IPS-15b (cell line): ENCODE results near the gene ACCSL.

ENCODE experiments used
- H3K27me3 ChIP-seq: one replicate; pipeline ENCODE4 v1.6.1; 2013; ENCODE audit warnings: low read length; ENCODE audit not compliant: control insufficient read depth, insufficient read depth
- H3K36me3 ChIP-seq: one replicate; pipeline ENCODE4 v1.6.1; 2013; ENCODE audit warnings: low read length; ENCODE audit not compliant: control insufficient read depth, insufficient read depth
- H3K4me1 ChIP-seq: one replicate; pipeline ENCODE4 v1.6.1; 2013; ENCODE audit warnings: mild to moderate bottlenecking, low read length; ENCODE audit not compliant: control insufficient read depth, insufficient read depth
- H3K4me3 ChIP-seq: one replicate; pipeline ENCODE4 v1.5.1; 2013; ENCODE audit warnings: low read depth, low read length
- H3K9ac ChIP-seq: one replicate; pipeline ENCODE4 v1.6.1; 2013; ENCODE audit warnings: low read depth, mild to moderate bottlenecking, low read length
- H3K9me3 ChIP-seq: one replicate; pipeline ENCODE4 v1.6.1; 2013; ENCODE audit warnings: mild to moderate bottlenecking, low read length; ENCODE audit not compliant: control insufficient read depth, insufficient read depth

ACCSL gene

DNA sequence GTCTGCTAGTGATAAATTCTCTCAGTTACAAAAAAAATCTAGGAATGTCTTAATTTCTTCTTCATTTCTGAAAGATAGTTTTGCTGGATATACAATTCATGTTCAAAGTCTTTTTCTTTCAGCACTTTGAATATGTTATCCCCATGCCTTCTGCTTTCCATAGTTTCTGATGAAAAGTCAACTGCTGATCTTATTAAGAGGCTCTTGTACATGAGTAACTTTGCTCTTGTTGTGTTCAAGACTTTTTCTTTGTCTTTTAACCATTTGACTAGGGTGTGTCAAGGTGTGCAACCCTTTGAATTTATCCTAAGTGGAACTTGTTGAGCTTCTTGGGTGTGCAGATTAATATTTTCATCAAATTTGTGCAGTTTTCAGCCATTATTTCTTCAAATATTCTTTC, 22.1 kb upstream of the ACCSL start:
- Histone ChIP-seq H3K36me3 (no peaks in the 10 kb centered on the region), H3K9me3 (no peaks in the 10 kb centered on the region), H3K4me1 (peaks cover 9% of the 10 kb centered on the region), H3K27me3 (no peaks in the 10 kb centered on the region), H3K4me3 (no peak overlapping the region), H3K9ac (no peak overlapping the region)

- Histone ChIP-seq H3K27me3 (peaks cover 6% of the 10 kb centered on the region), H3K4me3 (no peak overlapping the region), H3K4me1 (peaks cover 14% of the 10 kb centered on the region), H3K36me3 (no peaks in the 10 kb centered on the region), H3K9me3 (no peaks in the 10 kb centered on the region), H3K9ac (no peak overlapping the region)
Observed at GRCh38 chr11:44028401-44028800, 19.4 kb upstream of the ACCSL start.

DNA sequence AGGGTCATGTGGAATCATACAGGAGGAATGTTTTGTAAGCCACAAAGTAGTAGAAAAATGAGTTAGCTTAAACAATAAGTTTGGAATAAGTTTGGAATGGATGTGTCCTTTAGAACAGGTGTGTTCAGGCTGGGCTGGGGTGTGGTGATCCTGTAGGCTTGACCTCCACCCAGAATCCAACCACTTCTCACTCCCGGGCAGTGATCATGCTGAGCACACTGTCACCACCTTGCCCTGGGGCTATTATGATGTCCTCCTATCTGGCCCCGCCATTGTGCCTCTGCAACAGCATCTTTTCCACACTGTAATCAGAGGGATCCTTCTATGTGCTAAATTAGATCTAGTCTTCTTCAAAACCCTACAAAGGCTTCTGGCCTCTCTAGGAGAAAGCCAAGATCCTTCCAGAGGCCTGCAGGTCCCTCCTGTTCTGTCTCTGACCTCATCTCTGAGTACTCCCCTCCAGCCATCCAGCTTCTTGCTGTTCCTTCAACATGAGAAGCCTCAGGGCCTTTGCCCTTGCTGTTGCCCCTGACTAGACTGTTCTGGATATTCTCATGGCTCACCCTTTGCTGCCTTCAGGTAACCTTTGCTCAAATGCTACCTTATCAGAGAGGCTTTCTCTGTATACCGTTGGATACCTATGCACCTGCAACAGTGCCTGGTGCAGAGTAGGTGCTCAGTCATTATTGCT, 18.8 kb upstream of the ACCSL start:
- no peak overlapping the region for H3K4me3 ChIP-seq
- H3K36me3 ChIP-seq, result no peaks in the 10 kb centered on the region
- peaks cover 6% of the 10 kb centered on the region for H3K27me3 ChIP-seq
- H3K4me1 ChIP-seq, result peaks cover 14% of the 10 kb centered on the region
- no peak overlapping the region for H3K9ac ChIP-seq
- no peaks in the 10 kb centered on the region for H3K9me3 ChIP-seq

DNA sequence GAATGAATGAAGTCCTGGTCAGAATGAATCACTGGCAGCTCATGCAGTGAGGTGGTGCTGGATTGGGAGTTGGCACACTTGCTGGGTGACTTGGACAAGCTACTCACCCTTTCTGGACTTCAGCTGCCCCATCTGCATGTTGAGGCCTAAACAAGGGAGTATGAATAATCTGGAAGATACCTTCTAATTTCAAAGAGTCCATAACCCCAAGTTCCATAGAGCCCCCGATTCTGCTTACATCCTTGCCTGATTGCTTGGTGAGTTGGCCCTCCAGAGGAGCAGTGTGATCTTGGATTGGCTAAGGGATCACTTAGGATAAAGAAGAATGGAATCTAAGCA, 18.3 kb upstream of the ACCSL start:
- Histone ChIP-seq H3K4me3 (no peak overlapping the region), H3K4me1 (peaks cover 14% of the 10 kb centered on the region), H3K36me3 (no peaks in the 10 kb centered on the region), H3K27me3 (peaks cover 6% of the 10 kb centered on the region), H3K9me3 (no peaks in the 10 kb centered on the region), H3K9ac (no peak overlapping the region)

DNA sequence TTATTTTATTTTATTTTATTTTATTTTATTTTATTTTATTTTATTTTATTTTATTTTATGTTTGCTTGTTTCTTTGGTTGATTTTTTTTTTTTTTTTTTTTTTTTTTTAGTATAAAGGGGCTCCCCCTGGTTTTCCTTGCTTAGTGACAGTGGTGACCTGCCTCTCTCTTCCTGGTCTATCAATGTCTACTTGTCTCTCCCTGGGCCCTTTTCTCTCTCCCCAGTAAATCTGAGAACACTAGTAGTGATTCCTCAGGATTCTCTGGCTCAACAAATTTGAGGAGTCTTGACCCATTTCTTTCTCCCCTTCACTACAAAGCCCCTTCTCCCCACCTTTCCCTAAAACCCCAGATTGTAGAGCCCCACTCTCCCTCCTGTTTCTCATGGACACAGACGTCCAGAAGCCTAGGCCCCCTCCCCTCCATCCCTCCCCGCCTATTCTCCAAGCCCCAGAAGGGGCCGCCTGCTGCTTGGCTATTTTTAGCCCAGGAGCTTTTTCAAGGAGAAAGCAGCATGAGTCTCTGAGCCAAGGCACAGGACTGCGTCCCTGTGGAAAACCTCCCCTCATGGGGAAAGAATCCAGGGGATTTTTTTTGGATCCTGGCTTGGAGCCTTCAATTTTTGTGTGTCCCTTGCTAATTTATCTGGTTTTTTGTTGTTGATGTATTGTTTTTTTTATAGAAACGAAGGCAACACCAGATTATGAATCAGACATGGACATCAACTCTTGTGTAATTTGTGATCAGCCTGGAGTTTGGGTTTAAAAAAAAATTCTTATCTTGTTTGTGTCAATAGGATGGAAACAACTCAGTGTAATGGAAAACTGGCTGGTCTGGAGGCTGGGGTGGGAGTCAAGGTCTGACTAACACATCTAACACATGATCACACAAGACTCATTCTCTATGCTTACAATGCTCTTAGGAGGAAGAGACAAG, 17.5 kb upstream of the ACCSL start:
- Histone ChIP-seq H3K9ac (no peak overlapping the region), H3K4me3 (no peak overlapping the region), H3K9me3 (no peaks in the 10 kb centered on the region), H3K36me3 (no peaks in the 10 kb centered on the region), H3K27me3 (peaks cover 6% of the 10 kb centered on the region), H3K4me1 (peaks cover 14% of the 10 kb centered on the region)

GRCh38 chr11:44030996-44031395, 16.8 kb upstream of the ACCSL start:
- H3K9ac ChIP-seq, result no peak overlapping the region
- peaks cover 14% of the 10 kb centered on the region for H3K4me1 ChIP-seq
- H3K27me3 ChIP-seq, result peaks cover 6% of the 10 kb centered on the region
- no peaks in the 10 kb centered on the region for H3K36me3 ChIP-seq
- H3K4me3 ChIP-seq, result no peak overlapping the region
- no peaks in the 10 kb centered on the region for H3K9me3 ChIP-seq

DNA sequence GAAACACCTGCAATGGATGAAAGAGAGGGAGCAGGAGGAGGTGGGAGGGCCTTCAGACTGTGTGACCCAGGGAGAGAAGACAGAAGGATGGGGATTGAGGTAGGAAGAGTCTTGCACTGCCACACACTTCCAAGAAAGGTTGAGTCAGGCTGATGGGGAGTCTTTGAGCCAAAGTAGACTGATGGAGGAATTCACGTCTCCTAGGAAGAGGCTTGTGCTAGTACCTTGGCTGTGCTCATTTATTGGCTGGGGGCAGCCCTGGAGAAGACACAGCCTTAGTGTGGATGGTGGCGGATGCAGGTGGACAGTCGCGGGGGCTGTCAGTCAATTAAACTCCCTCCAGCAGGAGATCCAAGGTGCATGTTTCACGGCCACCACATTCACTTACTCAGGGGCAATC, 16.2 kb upstream of the ACCSL start:
- Histone ChIP-seq H3K9ac (no peak overlapping the region), H3K27me3 (peaks cover 6% of the 10 kb centered on the region), H3K9me3 (no peaks in the 10 kb centered on the region), H3K4me3 (no peak overlapping the region), H3K4me1 (peaks cover 14% of the 10 kb centered on the region), H3K36me3 (no peaks in the 10 kb centered on the region)

DNA sequence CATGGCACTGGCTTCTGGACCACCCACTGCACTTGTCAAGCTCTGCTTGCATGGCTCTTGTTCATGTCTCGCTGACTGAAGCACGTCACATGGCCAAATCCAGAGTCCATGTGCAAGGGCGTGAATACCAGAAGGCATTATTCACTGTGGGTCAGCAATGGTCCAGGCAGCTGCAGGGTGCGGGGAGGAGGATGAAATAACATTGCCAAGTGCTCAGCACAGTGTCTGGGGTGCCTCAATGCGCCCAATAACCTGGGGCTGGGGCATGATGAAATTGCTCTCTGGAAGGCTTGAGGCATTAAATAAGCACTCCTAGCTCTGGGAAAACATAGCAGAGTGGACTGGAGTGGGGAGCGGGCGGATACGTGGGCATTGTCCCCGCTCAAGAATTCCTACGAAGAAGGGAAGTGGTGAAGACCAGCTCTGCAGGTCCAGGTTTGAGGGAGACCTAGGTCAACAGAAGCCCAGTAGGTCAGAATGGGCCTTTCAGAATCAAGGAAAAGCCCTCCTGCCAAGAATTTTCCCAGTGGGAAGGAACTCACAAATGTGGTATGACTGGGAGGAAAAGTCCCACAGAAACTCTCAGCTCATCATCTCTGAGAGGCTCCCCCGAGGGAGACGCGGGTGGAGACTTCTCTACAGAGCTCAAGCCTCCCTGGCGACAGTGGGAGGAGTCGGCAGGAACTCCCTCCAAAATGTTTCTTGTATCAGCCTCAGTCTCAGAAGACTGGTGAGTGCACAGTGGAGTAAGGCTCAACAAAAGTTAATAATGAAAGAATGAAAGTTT, 15.3 kb upstream of the ACCSL start:
- Histone ChIP-seq H3K4me1 (peaks cover 14% of the 10 kb centered on the region), H3K27me3 (peaks cover 11% of the 10 kb centered on the region), H3K36me3 (no peaks in the 10 kb centered on the region), H3K9me3 (no peaks in the 10 kb centered on the region), H3K4me3 (no peak overlapping the region), H3K9ac (no peak overlapping the region)

DNA sequence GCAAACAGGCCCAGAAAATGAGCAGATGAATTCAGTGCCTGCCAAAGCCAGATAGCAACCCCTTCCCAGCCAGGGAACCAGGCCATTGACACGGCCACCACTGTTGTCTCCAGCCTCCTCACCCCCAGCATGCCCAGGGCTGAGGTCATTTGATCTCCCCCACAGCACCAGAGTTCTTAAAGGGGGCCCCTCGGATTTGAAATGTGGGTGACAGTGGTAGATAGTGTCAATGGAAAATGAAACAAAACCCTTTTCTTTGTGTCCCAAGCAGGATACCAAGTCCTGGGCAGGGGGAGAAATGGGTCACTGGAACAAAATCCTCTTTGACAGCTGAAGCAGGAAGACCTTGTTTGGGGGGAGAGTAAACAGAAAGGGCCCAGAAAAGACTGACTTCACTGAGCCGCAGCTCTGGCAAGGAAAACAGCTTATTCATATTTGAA, 14.3 kb upstream of the ACCSL start:
- no peak overlapping the region for H3K9ac ChIP-seq
- H3K9me3 ChIP-seq, result no peaks in the 10 kb centered on the region
- peaks cover 11% of the 10 kb centered on the region for H3K27me3 ChIP-seq
- H3K36me3 ChIP-seq, result no peaks in the 10 kb centered on the region
- peaks cover 14% of the 10 kb centered on the region for H3K4me1 ChIP-seq
- no peak overlapping the region for H3K4me3 ChIP-seq

DNA sequence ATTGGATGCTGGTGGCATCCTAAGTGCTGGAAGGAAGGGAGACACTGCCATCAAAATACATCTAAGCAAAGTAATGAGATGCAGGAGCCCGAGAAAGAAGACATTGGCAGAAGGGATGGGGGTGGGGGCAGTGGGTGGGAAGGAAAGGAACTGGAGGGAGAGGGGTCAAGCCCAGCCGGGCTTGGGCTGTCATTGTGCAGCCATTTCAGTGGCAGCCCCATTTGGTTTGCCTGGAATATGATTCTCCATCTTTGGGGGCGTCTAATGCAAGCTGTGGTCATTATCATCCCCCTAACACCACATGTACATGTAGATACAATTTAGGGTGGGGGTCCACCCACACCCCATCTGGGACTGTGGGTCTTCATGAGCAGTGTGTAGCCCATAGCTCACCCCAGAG, 13.9 kb upstream of the ACCSL start:
- H3K27me3 ChIP-seq, result peaks cover 11% of the 10 kb centered on the region
- no peaks in the 10 kb centered on the region for H3K9me3 ChIP-seq
- no peak overlapping the region for H3K9ac ChIP-seq
- H3K4me3 ChIP-seq, result no peak overlapping the region
- peaks cover 14% of the 10 kb centered on the region for H3K4me1 ChIP-seq
- no peaks in the 10 kb centered on the region for H3K36me3 ChIP-seq

GRCh38 chr11:44034639-44035038, 13.1 kb upstream of the ACCSL start:
- Histone ChIP-seq H3K4me3 (no peak overlapping the region), H3K27me3 (peaks cover 11% of the 10 kb centered on the region), H3K9ac (no peak overlapping the region), H3K36me3 (no peaks in the 10 kb centered on the region), H3K4me1 (peaks cover 13% of the 10 kb centered on the region), H3K9me3 (no peaks in the 10 kb centered on the region)
